ENCODE data around the gene CLN6.

The CLN6 gene

GRCh38 chr15:68229386-68230156 is at the start of gene CLN6:
TSS of gene CLN6 (minus strand) at chr15:68229728. CDS start at chr15:68229584, 144 bp downstream.
- peak in 49 of 51 donors; percentile 44 to 91 (median 80) for DNase-seq

- peak in 2 of 51 donors; percentile 24 to 25 for DNase-seq
Measured at GRCh38 chr15:68278595-68279405, 49.3 kb upstream of the CLN6 start.

GRCh38 chr15:68278345-68278594 is 48.7 kb upstream of the CLN6 start:
- DNase-seq, result peak in 4 of 51 donors; percentile 58 to 64 (median 62)

GRCh38 chr15:68277603-68278344 is 48.2 kb upstream of the CLN6 start, which contains the start of gene FEM1B:
TSS of gene FEM1B (plus strand) at chr15:68277745. CDS start at chr15:68278418, 673 bp downstream.
- DNase-seq, result peak; percentile 76 to 99 (median 91)

- peak in 22 of 51 donors; percentile 26 to 84 (median 62) for DNase-seq
Measured at GRCh38 chr15:68277131-68277602, 47.6 kb upstream of the CLN6 start.

- DNase-seq, result no peak
Measured at GRCh38 chr15:68276668-68277067, 47.1 kb upstream of the CLN6 start.

GRCh38 chr15:68275165-68275746 is 45.7 kb upstream of the CLN6 start:
- DNase-seq, result no peak

- DNase-seq, result no peak
Measured at GRCh38 chr15:68274201-68274848, 44.8 kb upstream of the CLN6 start.

GRCh38 chr15:68272721-68273271 is 43.3 kb upstream of the CLN6 start:
- no peak for DNase-seq

- DNase-seq, result peak in 17 of 51 donors; percentile 6 to 57 (median 28)
Measured at GRCh38 chr15:68271854-68272471, 42.4 kb upstream of the CLN6 start.

GRCh38 chr15:68268405-68268804 is 38.9 kb upstream of the CLN6 start:
- DNase-seq, result no peak

GRCh38 chr15:68265674-68266073 is 36.1 kb upstream of the CLN6 start:
- DNase-seq, result no peak

GRCh38 chr15:68265081-68265480 is 35.6 kb upstream of the CLN6 start:
- DNase-seq, result no peak

- no peak for DNase-seq
Measured at GRCh38 chr15:68264282-68264681, 34.8 kb upstream of the CLN6 start.

- DNase-seq, result no peak
Measured at GRCh38 chr15:68262514-68263356, 33.2 kb upstream of the CLN6 start.

- no peak for DNase-seq
Measured at GRCh38 chr15:68261980-68262379, 32.5 kb upstream of the CLN6 start.

GRCh38 chr15:68261241-68261640 is 31.7 kb upstream of the CLN6 start:
- DNase-seq, result no peak

- DNase-seq, result no peak
Measured at GRCh38 chr15:68259883-68260282, 30.4 kb upstream of the CLN6 start.

- DNase-seq, result no peak
Measured at GRCh38 chr15:68258692-68259091, 29.2 kb upstream of the CLN6 start.

Measured in hypothalamus (tissue), 51 donors.